NCI-H146 treated with DMSO at 0.1 percent for 48 hours (cell line): ENCODE results near the gene PATL2.
"Not testable (repeated sequence)": the region's sequence is repeated elsewhere in the genome, so short reads cannot be mapped to it uniquely, and the experiment has no call there.

Experiments
- DNase-seq: peaks from one replicate; lab custom pipeline; 2025; ENCODE audit not compliant: unreplicated experiment; lab: John Stamatoyannopoulos, UW

Gene PATL2

GRCh38 chr15:44719293-44719999, 8.3 kb upstream of the PATL2 start:
- no peak for DNase-seq

- DNase-seq: no peak
These were observed 7.8 kb upstream of the PATL2 start for GRCh38 chr15:44718927-44719292.

- no peak for DNase-seq
These were observed 7.2 kb upstream of the PATL2 start for GRCh38 chr15:44718180-44718926.

DNA sequence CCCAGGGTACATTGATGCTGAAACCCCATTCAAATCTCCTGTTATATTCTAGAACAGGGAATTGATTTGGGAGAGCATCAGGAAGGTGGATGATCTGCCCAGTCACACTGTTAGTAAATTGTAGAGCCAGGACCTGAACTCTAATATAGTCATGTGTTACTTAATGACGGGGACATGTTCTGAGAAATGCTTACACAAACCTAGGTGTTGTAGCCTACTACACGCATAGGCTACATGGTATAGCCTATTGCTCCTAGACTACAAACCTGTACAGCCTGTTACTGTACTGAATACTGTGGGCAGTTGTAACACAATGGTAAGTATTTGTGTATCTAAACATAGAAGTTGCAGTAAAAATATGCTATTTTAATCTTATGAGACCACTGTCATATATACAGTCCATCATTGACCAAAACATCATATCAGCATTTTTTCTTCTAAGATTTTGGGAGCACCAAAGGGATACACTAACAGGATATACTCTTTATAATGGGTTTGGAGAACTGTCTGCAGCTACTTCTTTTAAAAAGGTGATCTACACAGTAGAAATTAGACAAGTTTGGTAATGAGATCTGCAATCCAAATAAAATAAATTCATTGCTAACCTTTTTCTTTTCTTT, 6.0 kb upstream of the PATL2 start:
- DNase-seq: no peak

DNA sequence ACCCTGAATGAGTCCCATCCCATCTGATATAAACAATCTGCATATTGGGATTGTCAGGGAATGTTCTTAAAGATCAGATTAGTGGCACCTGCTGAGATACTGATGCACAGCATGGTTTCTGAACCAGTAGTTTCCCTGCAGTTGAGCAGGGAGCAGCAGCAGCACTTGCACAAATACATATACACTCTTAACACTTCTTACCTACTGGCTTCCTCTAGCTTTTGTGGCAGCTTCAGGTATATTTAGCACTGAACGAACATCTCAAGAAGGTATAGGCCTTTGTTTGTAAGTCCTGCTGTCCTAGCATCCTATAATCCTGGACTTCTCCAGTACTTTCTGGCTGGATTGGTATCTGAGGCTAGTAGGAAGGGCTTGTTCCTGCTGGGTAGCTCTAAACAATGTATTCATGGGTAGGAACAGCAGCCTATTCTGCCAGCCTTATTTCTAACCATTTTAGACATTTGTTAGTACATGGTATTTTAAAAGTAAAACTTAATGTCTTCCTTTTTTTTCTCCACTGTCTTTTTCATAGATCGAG, 4.7 kb upstream of the PATL2 start:
- no peak for DNase-seq

- DNase-seq: no peak
These were observed 4.1 kb upstream of the PATL2 start for GRCh38 chr15:44715142-44715796.

DNA sequence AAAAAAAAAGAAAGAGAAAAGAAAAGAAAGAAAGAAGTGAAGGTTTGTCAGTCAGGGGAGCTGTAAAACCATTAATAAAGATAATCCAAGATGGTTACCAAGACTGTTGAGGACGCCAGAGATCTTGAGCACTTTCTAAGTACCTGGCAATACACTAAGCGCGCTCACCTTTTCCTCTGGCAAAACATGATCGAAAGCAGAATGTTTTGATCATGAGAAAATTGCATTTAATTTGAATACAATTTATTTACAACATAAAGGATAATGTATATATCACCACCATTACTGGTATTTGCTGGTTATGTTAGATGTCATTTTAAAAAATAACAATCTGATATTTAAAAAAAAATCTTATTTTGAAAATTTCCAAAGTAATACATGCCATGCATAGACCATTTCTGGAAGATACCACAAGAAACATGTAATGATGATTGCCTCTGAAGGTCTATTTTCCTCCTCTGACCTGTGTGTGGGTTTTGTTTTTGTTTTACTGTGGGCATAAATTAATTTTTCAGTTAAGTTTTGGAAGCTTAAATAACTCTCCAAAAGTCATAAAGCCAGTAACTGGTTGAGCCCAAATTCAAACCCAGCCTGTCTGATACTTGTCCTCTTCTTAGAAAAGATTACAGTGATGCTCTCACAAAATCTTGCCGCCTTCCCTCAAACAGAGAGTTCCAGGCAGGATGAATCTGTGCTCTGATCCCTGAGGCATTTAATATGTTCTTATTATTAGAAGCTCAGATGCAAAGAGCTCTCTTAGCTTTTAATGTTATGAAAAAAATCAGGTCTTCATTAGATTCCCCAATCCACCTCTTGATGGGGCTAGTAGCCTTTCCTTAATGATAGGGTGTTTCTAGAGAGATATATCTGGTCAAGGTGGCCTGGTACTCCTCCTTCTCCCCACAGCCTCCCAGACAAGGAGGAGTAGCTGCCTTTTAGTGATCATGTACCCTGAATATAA, 2.2 kb upstream of the PATL2 start:
- DNase-seq: no peak

- no peak for DNase-seq
These were observed 1.4 kb upstream of the PATL2 start for GRCh38 chr15:44712346-44713005.

- DNase-seq: no peak
These were observed 721 bp upstream of the PATL2 start for GRCh38 chr15:44711743-44712345.

DNA sequence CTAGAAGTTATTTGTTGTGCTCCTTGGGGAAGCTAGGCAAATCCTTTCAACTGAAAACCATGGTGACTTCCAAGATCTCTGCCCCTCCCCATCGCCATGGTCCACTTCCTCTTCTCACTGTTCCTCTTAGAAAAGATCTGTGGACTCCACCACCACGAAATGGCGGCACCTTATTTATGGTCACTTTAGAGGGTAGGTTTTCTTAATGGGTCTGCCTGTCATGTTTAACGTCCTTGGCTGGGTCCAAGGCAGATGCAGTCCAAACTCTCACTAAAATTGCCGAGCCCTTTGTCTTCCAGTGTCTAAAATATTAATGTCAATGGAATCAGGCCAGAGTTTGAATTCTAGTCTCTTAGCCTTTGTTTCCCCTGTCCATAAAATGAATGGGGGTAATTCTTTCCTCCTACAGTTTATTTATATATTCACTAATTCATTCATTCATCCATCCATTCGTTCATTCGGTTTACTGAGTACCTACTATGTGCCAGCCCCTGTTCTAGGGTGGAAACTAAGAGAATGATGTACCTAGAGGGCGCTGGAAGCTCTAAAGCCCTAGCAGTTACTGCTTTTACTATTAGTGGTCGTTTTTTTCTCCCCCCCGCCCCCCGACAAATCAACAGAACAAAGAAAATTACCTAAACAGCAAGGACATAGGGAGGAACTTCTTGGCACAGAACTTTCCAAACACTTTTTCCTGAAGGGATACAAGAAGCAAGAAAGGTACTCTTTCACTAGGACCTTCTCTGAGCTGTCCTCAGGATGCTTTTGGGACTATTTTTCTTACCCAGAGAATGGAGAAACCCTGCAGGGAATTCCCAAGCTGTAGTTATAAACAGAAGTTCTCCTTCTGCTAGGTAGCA, 657 bp downstream of the PATL2 start:
- no peak for DNase-seq

GRCh38 chr15:44706946-44707636, 4.0 kb downstream of the PATL2 start:
- DNase-seq: no peak

DNA sequence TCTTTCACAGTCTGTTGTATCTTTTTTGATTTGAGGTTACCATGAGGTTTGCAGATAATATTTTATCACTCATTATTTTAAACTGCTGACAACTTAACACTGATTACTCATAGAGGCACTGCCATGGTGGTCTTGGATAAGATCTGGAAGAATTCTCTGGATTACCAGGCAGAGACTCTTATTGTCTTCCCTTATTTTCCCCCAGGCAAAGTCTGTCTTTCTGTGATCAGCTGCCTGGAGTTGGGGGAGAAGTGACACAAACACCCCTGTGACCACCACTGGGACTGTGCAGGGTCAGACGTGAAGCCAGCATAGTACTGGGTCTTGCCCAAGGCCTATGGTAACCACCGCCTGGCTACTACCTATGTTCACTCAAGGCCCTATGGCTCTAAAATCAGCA, 4.7 kb downstream of the PATL2 start:
- DNase-seq: no peak

- no peak for DNase-seq
These were observed 5.1 kb downstream of the PATL2 start for GRCh38 chr15:44705986-44706385.

- not testable (repeated sequence) for DNase-seq
These were observed 10.4 kb downstream of the PATL2 start for GRCh38 chr15:44700676-44701075.

DNA sequence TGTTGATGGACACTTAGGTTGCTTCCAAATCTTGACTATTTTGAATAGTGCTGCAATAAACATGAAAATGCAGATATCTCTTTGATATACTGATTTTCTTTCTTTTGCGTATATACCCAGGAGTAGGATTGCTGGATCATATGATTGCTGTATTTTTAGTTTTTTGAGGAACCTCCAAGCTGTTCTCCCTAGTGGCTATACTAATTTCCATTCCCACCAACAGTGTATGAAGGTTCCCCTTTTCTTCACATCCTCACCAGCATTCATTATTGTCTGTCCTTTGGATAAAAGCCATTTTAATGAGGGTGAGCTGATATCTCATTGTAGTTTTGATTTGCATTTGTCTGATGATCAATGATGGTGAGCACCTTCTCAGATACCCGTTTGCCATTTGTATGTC, 12.5 kb downstream of the PATL2 start:
- no peak for DNase-seq

GRCh38 chr15:44697014-44697413, 14.1 kb downstream of the PATL2 start:
- no peak for DNase-seq

- DNase-seq: no peak
These were observed 15.8 kb downstream of the PATL2 start for GRCh38 chr15:44695294-44695693.

GRCh38 chr15:44694416-44694815, 16.7 kb downstream of the PATL2 start:
- no peak for DNase-seq
